HG03520 (cell line): ENCODE measurements around the gene MCRS1.

Experiments
- ATAC-seq: cut with Tn5 transposase; IDR thresholded peaks from one replicate; pipeline ENCODE4 v1.9.1; 2021; ENCODE audit warnings: mild to moderate bottlenecking, moderate library complexity; ENCODE audit not compliant: unreplicated experiment

Gene MCRS1

DNA sequence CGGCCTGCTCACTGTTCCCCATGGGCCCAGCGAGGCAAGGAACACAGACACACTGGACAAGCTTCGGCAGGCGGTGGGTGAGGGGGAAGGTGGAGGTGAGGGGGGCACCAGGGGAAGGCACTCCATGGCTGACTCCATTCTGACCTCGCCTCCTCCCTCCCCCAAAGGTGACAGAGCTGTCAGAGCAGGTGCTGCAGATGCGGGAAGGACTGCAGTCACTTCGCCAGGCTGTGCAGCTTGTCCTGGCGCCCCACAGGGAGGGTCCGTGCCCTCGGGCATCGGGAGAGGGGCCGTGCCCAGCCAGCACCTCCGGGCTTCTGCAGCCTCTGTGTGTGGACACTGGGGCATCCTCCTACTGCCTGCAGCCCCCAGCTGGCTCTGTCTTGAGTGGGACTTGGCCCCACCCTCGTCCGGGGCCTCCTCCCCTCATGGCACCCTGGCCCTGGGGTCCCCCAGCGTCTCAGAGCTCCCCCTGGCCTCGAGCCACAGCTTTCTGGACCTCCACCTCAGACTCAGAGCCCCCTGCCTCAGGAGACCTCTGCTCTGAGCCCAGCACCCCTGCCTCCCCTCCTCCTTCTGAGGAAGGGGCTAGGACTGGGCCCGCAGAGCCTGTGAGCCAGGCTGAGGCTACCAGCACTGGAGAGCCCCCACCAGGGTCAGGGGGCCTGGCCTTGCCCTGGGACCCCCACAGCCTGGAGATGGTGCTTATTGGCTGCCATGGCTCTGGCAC, 10.6 kb downstream of the MCRS1 start:
- no peak for ATAC-seq

DNA sequence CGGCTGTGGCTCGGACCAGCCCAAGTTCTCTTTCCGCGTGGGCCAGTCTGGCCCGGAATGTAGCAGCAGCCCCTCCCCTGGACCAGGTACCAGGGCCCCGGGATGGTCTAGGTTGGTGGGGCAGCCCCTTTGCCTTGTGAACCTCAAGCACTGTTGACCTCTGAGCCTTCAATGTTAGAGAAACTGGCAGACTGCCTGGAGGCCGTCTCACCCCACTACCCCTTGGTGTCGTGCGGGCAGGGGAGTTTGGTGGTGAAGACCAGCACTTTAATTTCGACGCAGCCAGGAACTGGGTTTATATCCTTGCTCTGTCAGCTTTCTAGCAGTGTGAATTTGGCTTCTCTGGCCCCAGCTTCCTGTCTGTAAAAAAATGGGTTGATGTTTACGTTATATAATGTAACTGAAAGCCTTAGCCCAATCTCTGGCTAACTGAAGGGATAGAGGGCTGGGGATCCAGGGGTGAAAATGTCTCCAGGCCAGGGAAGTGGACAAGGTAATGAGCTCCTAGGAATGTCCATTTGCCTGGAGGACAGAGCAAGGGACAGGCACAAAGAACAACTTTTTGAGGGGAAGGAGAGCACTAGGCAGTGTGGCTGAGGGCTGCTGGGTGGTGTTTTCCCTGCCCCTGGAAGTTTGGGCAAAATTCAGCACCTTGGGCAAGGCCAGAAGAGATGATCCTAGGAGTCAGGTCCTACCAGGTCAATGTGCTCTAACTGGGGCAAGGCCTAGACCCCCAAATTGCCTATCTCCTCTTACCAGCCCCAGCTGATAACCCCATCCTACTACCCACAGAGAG, 11.4 kb downstream of the MCRS1 start:
- ATAC-seq, result no peak

DNA sequence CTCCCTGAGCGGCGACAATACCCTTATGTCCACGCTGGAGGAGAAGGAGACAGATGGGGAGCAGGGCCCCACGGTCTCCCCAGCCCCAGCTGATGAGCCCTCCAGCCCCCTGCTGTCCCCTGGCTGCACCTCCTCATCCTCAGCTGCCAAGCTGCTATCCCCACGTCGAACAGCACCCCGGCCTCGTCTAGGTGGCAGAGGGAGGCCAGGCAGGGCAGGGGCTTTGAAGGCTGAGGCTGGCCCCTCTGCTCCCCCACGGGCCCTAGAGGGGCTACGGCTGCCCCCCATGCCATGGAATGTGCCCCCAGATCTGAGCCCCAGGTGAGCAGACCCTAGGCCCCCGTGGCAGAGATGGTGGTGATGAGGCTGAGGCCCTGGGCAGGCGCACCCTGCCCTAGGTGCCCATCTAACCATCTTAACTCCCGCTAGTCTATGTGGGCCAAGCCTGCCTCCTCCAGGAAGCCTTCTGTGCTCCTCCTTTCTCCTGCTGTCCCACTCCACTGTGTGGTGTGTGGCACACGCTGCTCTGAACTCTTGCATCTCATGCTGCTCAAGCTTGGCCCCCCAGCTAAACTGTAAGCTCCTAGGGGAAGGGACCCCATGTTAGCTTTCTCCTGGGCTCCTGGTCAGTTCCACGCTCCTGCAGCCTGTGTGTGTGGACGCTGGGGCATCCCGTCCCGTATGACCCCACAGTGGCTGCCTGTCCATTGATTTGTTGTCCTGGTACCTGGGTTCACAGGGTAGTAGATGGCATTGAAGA, 12.1 kb downstream of the MCRS1 start:
- ATAC-seq, result no peak

DNA sequence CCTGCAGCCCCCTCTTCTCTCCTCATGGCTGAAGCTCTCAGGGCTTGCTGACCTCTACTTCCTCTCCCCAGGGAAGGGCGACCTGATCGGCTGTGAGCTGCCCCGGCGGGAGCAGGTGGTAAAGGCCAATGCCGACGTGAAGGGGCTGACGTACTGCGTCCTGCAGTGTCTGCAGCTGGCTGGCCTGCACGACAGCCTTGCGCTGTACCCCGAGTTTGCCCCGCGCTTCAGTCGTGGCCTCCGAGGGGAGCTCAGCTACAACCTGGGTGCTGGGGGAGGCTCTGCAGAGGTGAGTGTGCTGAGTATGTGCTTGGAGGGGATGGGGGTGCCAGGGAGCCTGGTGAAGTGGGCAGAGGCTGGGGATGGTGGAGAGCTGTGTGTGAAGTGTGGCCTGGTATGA, 13.7 kb downstream of the MCRS1 start:
- no peak for ATAC-seq

DNA sequence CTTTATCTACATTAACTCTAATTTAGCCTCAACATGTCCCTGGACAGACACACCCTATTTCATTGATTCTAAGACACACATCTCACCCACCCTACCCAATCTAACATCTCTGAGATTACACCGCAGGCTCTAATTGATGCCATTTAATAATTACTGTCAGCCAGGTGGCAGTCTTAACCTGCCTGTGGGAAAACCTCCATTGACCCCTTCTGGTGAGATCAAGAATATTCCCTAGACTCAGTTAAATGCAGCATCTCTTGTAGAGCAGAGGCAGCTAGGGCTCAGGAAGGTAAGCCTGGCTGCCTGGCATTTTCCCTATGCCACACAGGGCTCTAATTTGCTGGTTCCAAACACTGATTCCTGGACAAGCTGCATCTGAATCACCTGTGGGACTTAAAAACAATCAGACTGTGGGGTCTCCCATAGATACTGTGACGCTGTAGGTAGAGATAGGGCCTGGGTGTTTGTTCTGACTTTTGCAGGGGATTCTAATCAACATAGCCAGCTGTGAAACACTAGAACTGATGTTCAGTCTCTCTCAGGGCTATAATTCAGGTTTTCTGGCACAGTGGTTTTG, 14.3 kb downstream of the MCRS1 start:
- no peak for ATAC-seq

DNA sequence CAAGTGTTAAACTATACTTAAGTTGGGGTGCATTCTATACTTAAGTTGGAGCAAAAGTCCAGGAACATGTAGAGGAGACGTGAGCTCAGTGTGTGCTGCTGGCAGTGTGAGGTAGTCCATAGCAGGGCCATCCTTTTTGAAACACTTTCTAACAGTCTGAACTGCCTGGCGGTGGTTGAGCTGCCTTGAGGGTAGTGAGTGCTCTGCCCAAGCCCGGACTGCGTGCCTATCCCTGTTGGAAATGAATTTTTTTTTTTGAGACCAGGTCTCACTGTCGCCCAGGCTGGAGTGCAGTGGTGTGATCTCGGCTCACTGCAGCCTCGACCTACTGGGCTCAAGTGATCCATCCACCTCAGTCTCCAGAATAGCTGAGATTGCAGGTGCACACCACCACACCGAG, 15.0 kb downstream of the MCRS1 start:
- ATAC-seq, result no peak

DNA sequence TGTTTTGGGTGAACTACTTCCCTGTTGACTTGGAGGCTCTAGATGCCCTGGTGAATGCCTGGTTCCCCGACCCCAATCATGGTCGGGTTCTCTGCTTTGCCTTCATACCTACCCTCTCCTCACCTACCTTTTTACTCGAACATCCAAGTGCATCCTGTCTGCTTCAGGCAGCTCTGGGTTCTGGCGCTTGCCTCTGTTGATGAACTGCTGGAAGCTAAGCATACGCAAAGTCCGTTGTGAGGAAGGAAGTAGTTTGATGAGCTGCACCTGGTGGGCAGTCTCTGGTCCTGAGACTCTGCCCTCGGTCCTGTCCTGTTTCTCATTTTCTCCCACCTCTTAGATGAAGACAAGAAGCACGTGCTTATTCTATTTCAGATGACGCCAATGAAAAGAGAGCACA, 15.5 kb downstream of the MCRS1 start:
- ATAC-seq, result no peak

DNA sequence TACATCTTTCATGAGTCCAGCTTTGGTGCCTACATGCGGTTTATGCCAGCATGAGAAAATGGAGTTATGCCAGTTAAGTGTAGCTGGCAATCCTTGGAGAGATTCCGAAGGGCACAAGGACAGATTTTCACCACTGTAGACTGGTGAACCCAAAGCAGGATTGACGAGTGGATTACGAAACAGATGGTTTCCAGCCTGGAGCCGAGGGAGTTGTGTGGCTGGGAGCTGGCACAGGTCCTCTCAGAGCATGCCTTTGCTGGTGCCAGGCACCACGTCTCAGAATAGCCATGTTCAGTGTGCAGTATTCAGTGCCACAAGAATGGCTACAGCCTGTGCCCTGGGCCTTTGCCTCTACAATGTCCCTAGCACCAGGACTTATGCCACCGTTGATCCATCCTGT, 15.9 kb downstream of the MCRS1 start:
- ATAC-seq, result no peak

DNA sequence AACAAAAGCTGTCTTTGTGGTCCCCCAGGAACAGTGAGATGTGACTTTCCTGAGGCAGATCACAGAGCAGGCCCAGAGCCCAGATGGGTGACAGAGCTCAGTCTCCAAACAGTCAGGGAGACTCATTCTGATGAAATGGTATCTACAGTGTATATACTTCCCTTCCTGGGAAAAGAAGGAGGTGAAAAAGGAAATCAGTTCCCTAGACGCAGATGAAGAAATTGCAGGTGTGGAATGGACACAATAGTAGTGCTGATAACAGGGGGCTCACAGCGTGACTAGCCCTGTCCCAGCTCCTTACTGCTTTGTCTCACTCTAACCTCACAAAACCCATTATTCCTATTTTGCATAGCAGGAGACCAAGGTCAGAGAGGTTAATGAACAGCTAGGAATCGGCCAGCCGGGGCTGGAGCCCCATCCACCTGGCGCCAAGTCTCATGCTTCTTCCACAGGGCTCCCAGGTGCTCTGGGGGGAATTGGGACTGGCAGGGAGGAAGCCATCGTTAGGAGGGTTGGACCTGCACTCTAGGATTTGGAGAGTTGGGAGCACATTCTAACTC, 17.2 kb downstream of the MCRS1 start:
- no peak for ATAC-seq

DNA sequence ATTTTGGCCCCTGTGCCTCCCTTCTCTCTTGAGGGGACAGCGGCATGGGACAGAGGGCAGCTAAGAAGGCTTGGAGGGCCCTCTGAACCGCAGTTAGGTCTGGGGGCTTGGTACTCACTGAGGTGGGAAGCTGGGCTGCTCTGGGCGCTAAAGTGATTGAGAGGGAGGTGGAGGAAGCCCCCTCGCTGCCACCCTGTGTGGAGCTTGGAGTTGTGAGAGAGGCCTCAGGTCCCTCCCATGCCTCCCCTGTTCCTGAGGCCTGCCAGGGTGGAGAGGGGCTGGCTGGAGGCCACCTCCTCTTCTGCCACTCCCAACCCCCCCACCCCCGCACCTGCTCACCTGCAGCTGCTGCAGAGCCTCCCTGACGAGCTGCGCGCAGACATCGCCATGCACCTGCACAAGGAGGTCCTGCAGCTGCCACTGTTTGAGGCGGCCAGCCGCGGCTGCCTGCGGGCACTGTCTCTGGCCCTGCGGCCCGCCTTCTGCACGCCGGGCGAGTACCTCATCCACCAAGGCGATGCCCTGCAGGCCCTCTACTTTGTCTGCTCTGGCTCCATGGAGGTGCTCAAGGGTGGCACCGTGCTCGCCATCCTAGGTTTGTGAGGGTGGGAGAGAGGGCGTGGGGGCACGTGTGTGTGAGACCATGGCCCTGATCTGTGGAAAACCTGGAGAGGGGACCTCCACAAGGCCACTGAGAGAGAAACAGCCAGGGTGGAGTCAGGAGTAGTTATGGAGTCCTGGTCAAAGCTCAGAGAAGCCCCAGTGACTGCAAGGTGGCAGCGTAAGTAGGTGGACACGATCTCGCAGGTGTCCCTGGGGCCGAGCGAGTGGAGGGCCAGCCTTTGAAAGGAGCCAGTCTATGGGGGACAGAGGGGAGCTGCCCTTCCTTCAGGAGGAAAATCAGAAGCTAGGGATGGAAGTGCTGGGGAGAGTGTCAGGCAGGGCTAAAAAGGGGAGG, 17.9 kb downstream of the MCRS1 start:
- no peak for ATAC-seq

DNA sequence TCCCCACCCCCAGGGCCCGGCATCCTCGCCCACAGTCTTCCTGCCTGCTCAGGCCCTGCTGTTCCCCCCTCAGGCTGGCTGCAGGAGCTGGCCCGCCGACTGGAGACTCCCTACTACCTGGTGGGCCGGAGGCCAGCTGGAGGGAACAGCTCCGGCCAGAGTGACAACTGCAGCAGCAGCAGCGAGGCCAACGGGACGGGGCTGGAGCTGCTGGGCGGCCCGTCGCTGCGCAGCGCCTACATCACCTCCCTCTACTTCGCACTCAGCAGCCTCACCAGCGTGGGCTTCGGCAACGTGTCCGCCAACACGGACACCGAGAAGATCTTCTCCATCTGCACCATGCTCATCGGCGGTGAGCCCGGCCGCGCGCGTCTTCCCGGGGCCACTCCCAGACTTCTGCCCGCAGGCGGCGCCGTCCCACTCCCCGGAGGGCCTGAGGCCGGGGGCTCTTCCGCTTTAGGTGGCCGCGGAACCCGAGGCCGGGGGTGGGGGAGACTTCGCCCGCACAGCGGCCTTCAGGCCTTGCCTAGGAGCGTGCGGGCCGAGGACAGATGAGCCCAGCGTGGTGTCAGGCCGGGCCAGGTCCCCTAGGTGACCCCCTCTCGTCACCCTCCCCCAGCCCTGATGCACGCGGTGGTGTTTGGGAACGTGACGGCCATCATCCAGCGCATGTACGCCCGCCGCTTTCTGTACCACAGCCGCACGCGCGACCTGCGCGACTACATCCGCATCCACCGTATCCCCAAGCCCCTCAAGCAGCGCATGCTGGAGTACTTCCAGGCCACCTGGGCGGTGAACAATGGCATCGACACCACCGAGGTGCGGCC, 18.9 kb downstream of the MCRS1 start:
- no peak for ATAC-seq

DNA sequence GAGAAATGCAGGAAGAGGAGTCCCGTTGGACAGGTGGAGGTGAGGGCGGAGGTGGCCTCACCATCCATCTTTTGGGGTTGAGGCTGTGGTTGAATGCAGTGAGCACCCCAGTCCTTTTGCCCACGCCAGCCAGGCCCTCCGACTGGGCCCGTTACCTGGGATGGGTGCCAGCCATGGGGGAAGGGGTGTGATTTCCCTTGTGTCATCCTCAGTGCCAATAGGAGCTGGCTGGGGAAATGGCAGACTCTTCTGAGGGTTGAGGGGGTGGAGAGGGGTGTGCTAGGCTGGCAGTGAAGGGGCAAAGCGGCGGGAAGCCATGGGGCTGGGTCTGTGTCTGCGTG, 19.5 kb downstream of the MCRS1 start:
- ATAC-seq, result no peak

DNA sequence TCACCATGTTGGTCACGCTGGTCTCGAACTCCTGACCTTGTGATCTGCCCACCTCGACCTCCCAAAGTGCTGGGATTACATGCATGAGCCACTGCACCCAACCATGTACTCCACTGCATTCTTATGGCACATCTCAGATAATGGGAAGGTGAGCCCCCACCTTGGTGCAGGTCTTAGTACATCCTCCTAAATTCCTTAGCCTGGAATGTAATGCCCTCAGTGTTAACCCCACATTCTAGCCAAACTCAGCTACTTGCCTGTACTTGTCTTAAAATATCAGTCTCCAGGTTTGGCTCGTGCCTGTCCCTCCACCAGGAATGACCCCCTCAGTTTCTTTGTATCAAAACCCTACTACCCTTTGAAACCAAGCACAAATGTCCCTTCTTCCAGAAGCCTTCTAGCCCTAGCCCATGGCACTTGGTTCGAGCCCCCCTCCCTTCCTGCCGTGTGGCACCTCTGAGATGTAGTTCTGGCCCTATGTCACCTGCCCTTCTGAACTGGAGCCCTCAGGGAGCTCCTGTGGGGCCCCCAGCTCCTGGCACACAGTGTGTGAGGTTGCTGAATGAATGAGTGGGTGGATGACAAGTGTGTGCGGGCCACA, 20.8 kb downstream of the MCRS1 start:
- ATAC-seq, result no peak

DNA sequence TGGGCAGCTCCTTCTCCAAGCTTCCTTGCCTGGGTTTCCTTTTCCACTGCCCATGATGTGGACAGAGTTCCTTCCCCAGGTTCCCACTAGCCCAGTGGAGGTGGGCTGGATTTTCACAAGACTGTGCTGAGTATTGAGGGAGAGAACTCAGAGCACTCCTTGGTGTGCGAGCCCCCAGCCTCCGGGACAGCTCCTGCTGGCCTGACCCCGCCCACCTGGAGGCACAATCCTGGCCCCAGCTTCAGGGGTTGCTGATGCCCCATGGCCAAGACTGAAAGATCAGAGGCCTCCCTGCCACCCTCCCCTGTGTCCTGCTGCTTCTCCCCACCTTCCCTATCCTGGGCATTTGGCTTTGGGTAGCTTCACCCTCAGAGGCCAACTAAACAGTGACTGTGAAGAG, 21.5 kb downstream of the MCRS1 start:
- no peak for ATAC-seq

DNA sequence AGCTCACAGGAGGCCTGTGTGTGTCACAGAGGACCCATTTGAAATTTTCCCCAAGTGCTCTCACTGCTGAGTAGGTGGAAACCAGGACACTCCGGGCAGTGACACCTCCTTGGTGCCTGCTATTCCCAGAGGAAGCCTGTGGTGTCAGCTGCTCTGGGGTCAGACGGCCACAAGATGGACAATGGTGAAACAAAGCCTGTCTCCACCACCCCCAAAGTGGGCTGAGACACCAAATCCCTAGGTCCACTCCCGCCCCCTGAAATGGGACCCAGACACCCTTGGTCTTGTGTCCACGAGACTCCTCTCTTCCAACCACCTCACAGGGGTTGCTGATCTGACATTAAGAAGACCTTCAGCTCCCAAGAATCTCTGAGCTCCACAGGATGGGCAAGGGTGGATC, 22.1 kb downstream of the MCRS1 start:
- ATAC-seq, result no peak

DNA sequence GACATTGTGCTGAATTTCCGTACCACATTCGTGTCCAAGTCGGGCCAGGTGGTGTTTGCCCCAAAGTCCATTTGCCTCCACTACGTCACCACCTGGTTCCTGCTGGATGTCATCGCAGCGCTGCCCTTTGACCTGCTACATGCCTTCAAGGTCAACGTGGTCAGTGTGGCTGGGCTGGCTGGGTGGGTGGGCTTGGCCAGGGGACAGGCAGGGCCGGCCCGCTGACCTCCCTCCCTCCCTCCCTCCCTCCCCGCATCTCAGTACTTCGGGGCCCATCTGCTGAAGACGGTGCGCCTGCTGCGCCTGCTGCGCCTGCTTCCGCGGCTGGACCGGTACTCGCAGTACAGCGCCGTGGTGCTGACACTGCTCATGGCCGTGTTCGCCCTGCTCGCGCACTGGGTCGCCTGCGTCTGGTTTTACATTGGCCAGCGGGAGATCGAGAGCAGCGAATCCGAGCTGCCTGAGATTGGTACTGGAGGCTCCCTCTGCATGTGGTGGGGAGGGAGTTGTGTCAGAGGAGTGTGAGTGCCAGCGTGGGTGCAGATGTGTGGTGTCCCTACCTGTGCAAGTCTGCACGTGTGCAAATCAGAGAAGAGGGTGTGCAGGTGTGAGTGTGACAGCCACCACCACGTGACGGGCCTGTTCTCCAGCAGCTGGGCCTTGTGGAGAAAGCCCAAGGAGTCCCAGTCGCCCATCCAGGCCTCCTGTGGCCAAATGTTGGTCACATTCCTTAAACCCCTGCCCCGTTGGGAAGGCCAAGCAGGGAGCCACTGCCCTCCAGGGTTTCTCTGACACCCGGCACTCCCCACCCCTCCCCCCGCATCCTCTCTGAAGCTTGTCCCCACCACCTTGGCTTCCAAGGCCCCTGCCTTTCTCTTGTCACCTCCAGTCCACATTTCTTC, 23.8 kb downstream of the MCRS1 start:
- no peak for ATAC-seq

DNA sequence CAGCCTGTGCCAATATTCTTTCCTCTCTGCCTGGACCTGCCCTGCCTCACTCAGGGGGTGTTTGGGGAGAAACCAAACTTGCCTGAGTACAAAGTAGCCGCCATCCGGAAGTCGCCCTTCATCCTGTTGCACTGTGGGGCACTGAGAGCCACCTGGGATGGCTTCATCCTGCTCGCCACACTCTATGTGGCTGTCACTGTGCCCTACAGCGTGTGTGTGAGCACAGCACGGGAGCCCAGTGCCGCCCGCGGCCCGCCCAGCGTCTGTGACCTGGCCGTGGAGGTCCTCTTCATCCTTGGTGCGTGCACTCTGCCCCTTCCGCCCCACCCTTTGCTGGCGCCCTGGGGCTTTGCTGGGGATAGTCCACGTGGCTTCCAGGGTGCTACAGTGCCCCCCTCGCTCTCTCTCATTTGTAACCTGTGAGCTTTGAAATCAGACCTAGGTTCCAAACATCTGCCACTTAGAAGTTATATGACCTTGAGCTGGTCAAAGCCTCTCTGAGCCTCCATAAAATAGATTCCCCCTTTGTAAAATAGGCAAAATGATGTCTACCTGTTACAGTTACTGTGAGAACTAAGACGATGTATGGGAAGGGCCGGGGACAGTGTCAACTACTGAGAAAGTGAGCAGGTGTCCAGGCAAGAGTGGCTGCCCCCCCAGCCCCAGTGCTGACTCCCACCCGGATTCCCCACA, 24.6 kb downstream of the MCRS1 start:
- ATAC-seq, result no peak
